CD8-positive, alpha-beta memory T cell (primary cell): ENCODE measurements around the gene PPP1R14C. TPM values are rescaled to one million over a fixed set of nuclear protein-coding genes. Genes with fewer than 3 reads are reported as not detected.
"Not testable (repeated sequence)": the region's sequence is repeated elsewhere in the genome, so short reads cannot be mapped to it uniquely, and the experiment has no call there.

Source experiments
- CTCF ChIA-PET: fragments of 350-600 bp; sonication (Branson Sonifier 250); formaldehyde crosslinking; loops from one replicate; lab custom pipeline; 2021; ENCODE audit warnings: antibody characterized with exemption; lab: Charles Lee
- POLR2A ChIA-PET: fragments of 350-600 bp; sonication (Branson Sonifier 250); formaldehyde crosslinking; loops from one replicate; lab custom pipeline; 2021; ENCODE audit warnings: antibody characterized with exemption; lab: Charles Lee
- DNase-seq, 5 donors: peaks; one replicate each; pipeline versions ENCODE4 v3.0.0 to v3.0.0-alpha.2; 2020 to 2022; ENCODE audit warnings: mixed read lengths in 1 of 5
- H3K27ac ChIP-seq: one replicate; pipeline ENCODE4 v1.7.0; 2013; ENCODE audit warnings: low read depth, mild to moderate bottlenecking, low read length, moderate library complexity
- H3K27me3 ChIP-seq: 2 replicates; pipeline ENCODE4 v1.7.0; 2013; ENCODE audit warnings: low read length, mild to moderate bottlenecking; ENCODE audit not compliant: insufficient read depth, poor library complexity, severe bottlenecking
- H3K36me3 ChIP-seq: 2 replicates; pipeline ENCODE4 v1.7.0; 2013; ENCODE audit warnings: mild to moderate bottlenecking, low read length, moderate library complexity; ENCODE audit not compliant: insufficient read depth
- H3K4me1 ChIP-seq: 2 replicates; pipeline ENCODE4 v1.7.0; 2013; ENCODE audit warnings: mild to moderate bottlenecking, low read length, moderate library complexity; ENCODE audit not compliant: insufficient read depth
- H3K4me3 ChIP-seq: 2 replicates; pipeline ENCODE4 v1.7.0; 2013; ENCODE audit warnings: mild to moderate bottlenecking, low read length
- H3K9me3 ChIP-seq: 2 replicates; pipeline ENCODE4 v1.7.0; 2013; ENCODE audit warnings: mild to moderate bottlenecking, low read length
- H3K27ac Mint-ChIP-seq, 8 donors: one replicate each; pipeline ENCODE4 v1.8.0; 2020 to 2021; ENCODE audit warnings: mixed read lengths in 8 of 8, mild to moderate bottlenecking in 6 of 8, inconsistent platforms in 3 of 8, moderate library complexity in 3 of 8
- H3K27me3 Mint-ChIP-seq, 2 donors: one replicate each; pipeline ENCODE4 v1.8.0; 2020 to 2021; ENCODE audit warnings: mixed read lengths in 2 of 2, mild to moderate bottlenecking in 1 of 2, moderate library complexity in 1 of 2
- H3K36me3 Mint-ChIP-seq, 3 donors: one replicate each; pipeline ENCODE4 v1.8.0; 2020 to 2021; ENCODE audit warnings: mixed read lengths in 3 of 3, inconsistent platforms in 1 of 3, mild to moderate bottlenecking in 1 of 3
- H3K4me1 Mint-ChIP-seq, 3 donors: one replicate each; pipeline ENCODE4 v1.8.0; 2020 to 2021; ENCODE audit warnings: mixed read lengths in 3 of 3, inconsistent platforms in 1 of 3, mild to moderate bottlenecking in 1 of 3
- H3K4me3 Mint-ChIP-seq, 7 donors: one replicate each; pipeline ENCODE4 v1.8.0; 2020 to 2021; ENCODE audit warnings: mixed read lengths in 7 of 7, mild to moderate bottlenecking in 6 of 7, moderate library complexity in 4 of 7, inconsistent platforms in 2 of 7
- H3K9me3 Mint-ChIP-seq, 5 donors: one replicate each; pipeline ENCODE4 v1.8.0; 2020 to 2022; ENCODE audit warnings: mixed read lengths in 5 of 5, mild to moderate bottlenecking in 3 of 5, moderate library complexity in 2 of 5, inconsistent platforms in 1 of 5
- polyA plus RNA-seq: library from polyadenylated mRNA; unstranded; fragments of 300-500 nt; fragmentation: Illumina TruSeq; gene quantifications from one replicate; pipeline ENCODE4 v1.2.3, GENCODE V29; 2021
- total RNA-seq, 2 experiments: library from RNA; stranded (reverse); gene quantifications; one replicate each; pipeline ENCODE4 v1.2.3, GENCODE V29; 2021

PPP1R14C gene
- total and polyA plus RNA-seq, 3 experiments from 2014 or later = 0.76 to 1.6 (median 1.4) TPM

GRCh38 chr6:150183105-150183504 lies 40.3 kb downstream of the PPP1R14C start:
- Mint-ChIP-seq H3K27me3 (peaks cover 5 to 13% of the 10 kb centered on the region in 2 donors), H3K4me1 (peaks cover 0 to 5% (median 0%) of the 10 kb centered on the region in 3 donors), H3K4me3 (no peak overlapping the region), H3K36me3 (no peaks in the 10 kb centered on the region), H3K27ac (no peak overlapping the region), H3K9me3 (peaks cover 0 to 1% (median 0%) of the 10 kb centered on the region in 5 donors)
- DNase-seq = no peak
- POLR2A ChIA-PET = no interaction called here
- CTCF ChIA-PET = no interaction called here
- Histone ChIP-seq H3K9me3 (no peaks in the 10 kb centered on the region), H3K27me3 (no peaks in the 10 kb centered on the region), H3K4me1 (no peaks in the 10 kb centered on the region), H3K36me3 (no peaks in the 10 kb centered on the region), H3K27ac (no peak overlapping the region), H3K4me3 (no peak overlapping the region)

GRCh38 chr6:150183966-150184365 lies 41.1 kb downstream of the PPP1R14C start:
- no peak overlapping the region for H3K27ac ChIP-seq

GRCh38 chr6:150184850-150185731 lies 42.2 kb downstream of the PPP1R14C start:
- Histone ChIP-seq H3K27ac (no peak overlapping the region), H3K27me3 (no peaks in the 10 kb centered on the region), H3K9me3 (no peaks in the 10 kb centered on the region), H3K4me1 (no peaks in the 10 kb centered on the region), H3K36me3 (no peaks in the 10 kb centered on the region), H3K4me3 (no peak overlapping the region)
- Mint-ChIP-seq H3K27me3 (peaks cover 6 to 12% of the 10 kb centered on the region in 2 donors), H3K36me3 (no peaks in the 10 kb centered on the region), H3K4me3 (no peak overlapping the region), H3K9me3 (peaks cover 0 to 1% (median 0%) of the 10 kb centered on the region in 5 donors), H3K4me1 (peaks cover 0 to 5% (median 0%) of the 10 kb centered on the region in 3 donors), H3K27ac (no peak overlapping the region)
- ChIA-PET CTCF (no interaction called here), POLR2A (no interaction called here)
- no peak for DNase-seq

More at GRCh38 chr6:150183966-150184365, 41.1 kb downstream of the PPP1R14C start:
- Mint-ChIP-seq H3K9me3 (peaks cover 0 to 1% (median 0%) of the 10 kb centered on the region in 5 donors), H3K27ac (no peak overlapping the region), H3K36me3 (no peaks in the 10 kb centered on the region), H3K27me3 (peaks cover 5 to 13% of the 10 kb centered on the region in 2 donors), H3K4me1 (peaks cover 0 to 5% (median 0%) of the 10 kb centered on the region in 3 donors), H3K4me3 (no peak overlapping the region)
- ChIA-PET CTCF (no interaction called here), POLR2A (no interaction called here)
- DNase-seq = no peak
- Histone ChIP-seq H3K36me3 (no peaks in the 10 kb centered on the region), H3K9me3 (no peaks in the 10 kb centered on the region), H3K27me3 (no peaks in the 10 kb centered on the region), H3K4me3 (no peak overlapping the region), H3K4me1 (no peaks in the 10 kb centered on the region)

DNA sequence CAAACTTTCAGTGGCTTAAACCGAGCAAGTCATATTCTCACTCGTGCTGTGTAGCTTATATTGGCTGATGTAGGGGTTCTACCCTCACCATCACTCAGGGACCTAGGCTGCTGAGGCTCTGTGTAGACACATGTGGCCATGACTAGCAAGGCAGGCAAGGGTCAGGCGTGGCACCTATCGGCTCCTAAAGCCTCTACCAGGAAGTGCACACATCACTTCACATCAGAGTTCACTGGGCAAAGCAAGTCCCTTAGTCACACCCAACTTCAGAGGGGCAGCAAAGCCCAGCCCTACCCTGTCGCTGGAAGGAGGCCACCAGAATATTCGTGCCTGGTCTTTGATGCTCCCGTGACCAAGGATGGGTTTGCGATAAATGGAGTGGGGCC lies 42.9 kb downstream of the PPP1R14C start:
- ChIA-PET CTCF (no interaction called here), POLR2A (no interaction called here)
- Histone ChIP-seq H3K27me3 (no peaks in the 10 kb centered on the region), H3K9me3 (no peaks in the 10 kb centered on the region), H3K27ac (no peak overlapping the region), H3K36me3 (no peaks in the 10 kb centered on the region), H3K4me3 (no peak overlapping the region), H3K4me1 (no peaks in the 10 kb centered on the region)
- peak overlapping the region in 1 of 8 donors; percentile 36 for H3K27ac Mint-ChIP-seq
- H3K9me3 Mint-ChIP-seq = peaks cover 0 to 1% (median 0%) of the 10 kb centered on the region in 5 donors
- peaks cover 0 to 2% (median 0%) of the 10 kb centered on the region in 3 donors for H3K4me1 Mint-ChIP-seq
- no peaks in the 10 kb centered on the region for H3K36me3 Mint-ChIP-seq
- DNase-seq = no peak
- H3K27me3 Mint-ChIP-seq = peaks cover 6 to 15% of the 10 kb centered on the region in 2 donors
- H3K4me3 Mint-ChIP-seq = no peak overlapping the region

DNA sequence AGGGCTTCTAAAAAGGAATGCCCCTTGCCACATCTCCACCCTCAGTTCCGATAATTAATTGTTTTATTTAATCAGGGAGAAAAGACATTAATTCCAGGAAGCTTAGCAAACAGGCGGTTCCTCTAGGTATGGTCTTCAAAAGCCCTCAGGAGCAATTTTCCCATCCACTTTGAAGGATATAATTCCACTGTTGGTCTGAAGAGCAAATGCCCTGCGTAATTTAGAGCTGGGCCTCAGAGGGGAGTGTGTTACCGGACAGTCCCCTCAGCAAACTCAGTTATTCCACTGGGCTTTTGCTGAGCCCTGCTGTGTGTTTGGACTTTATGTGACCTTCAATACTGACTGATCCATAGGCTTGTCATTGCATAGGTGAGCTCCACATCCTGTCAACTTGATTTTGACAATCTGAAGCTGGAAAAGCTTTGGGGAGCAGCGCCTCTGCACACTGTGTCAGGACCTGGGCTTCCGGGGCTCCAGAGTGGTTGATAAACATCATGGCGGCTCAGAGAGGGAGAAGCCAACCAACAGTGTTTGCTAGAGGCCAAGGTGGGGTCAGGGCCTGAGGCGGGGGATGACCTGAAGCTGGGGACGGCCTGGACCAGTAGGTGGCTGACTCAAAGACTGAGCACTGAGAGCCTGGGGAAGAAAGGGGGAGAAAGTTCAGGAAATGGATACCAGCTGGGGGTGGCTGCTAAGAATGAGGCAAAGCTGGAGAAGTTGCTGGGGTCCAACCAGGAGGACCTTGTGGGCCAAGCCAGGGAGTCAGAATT lies 43.5 kb downstream of the PPP1R14C start:
- H3K4me1 Mint-ChIP-seq = peaks cover 0 to 2% (median 0%) of the 10 kb centered on the region in 3 donors
- Histone ChIP-seq H3K36me3 (no peaks in the 10 kb centered on the region), H3K9me3 (no peaks in the 10 kb centered on the region), H3K4me3 (no peak overlapping the region), H3K4me1 (no peaks in the 10 kb centered on the region), H3K27me3 (no peaks in the 10 kb centered on the region), H3K27ac (no peak overlapping the region)
- no peak overlapping the region for H3K4me3 Mint-ChIP-seq
- no peak for DNase-seq
- no peaks in the 10 kb centered on the region for H3K36me3 Mint-ChIP-seq
- ChIA-PET POLR2A (no interaction called here), CTCF (no interaction called here)
- H3K27ac Mint-ChIP-seq = no peak overlapping the region
- H3K27me3 Mint-ChIP-seq = peaks cover 6 to 21% of the 10 kb centered on the region in 2 donors
- H3K9me3 Mint-ChIP-seq = peaks cover 0 to 1% (median 0%) of the 10 kb centered on the region in 5 donors

- H3K36me3 ChIP-seq, H3K36me3 Mint-ChIP-seq, DNase-seq, CTCF ChIA-PET, H3K9me3 Mint-ChIP-seq, H3K4me1 ChIP-seq, H3K9me3 ChIP-seq, H3K27me3 ChIP-seq, H3K4me1 Mint-ChIP-seq, POLR2A ChIA-PET, H3K4me3 Mint-ChIP-seq, H3K27ac ChIP-seq, H3K27ac Mint-ChIP-seq, H3K4me3 ChIP-seq: not testable (repeated sequence)
- H3K27me3 Mint-ChIP-seq = peaks cover 9 to 25% of the 10 kb centered on the region in 2 donors
Measured at GRCh38 chr6:150187433-150187832, 44.6 kb downstream of the PPP1R14C start.

DNA sequence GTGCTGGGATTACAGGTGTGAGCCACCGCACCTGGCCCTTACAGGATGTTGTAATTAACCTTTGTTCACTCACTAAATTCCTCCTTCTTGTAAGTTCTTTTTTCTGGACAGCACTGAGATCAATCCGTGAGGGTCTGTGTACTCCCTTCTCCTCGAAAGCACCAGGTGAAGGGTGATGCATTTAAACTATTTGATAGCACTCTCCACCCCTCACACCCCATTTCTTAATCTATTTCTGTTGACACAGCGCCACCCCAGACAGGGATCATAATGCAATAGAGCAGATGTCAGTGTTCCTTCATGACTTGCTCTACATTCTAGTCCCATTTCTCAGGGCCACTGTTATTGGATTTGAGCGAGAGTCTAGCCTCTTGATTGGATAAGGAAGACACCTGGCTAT lies 46.3 kb downstream of the PPP1R14C start:
- H3K27me3 Mint-ChIP-seq = peaks cover 12 to 33% of the 10 kb centered on the region in 2 donors
- CTCF ChIA-PET = no interaction called here
- no peak for DNase-seq

DNA sequence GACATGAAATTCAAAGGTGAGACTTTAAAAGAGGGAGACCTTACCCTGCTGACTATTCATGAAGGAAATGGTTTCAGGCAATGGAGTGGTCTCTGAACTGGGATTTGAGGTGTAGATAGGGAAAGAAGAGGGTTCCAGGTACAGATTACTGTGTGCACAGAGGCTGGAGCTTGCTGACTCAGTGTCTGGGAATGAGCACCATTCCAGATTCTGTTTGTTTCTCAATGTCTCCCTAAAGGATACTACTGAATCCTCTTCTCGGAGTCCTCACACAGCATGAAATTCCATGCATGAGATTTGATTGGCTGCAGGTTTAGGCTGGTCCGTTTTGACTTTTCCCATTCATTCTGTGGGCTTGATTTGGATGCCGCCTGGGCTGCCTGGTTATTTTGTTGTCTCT lies 49.0 kb downstream of the PPP1R14C start:
- POLR2A ChIA-PET = no interaction called here
- Mint-ChIP-seq H3K27me3 (peaks cover 7 to 32% of the 10 kb centered on the region in 2 donors), H3K9me3 (no peaks in the 10 kb centered on the region), H3K4me1 (no peaks in the 10 kb centered on the region), H3K27ac (no peak overlapping the region), H3K4me3 (no peak overlapping the region), H3K36me3 (no peaks in the 10 kb centered on the region)
- no peak overlapping the region for H3K27ac ChIP-seq
- no peaks in the 10 kb centered on the region for H3K27me3 ChIP-seq
- H3K36me3 ChIP-seq = no peaks in the 10 kb centered on the region
- CTCF ChIA-PET = no interaction called here
- H3K9me3 ChIP-seq = no peaks in the 10 kb centered on the region
- no peak for DNase-seq
- H3K4me1 ChIP-seq = no peaks in the 10 kb centered on the region
- no peak overlapping the region for H3K4me3 ChIP-seq

More for the DNA sequence above, 46.3 kb downstream of the PPP1R14C start:
- Mint-ChIP-seq H3K4me3 (no peak overlapping the region), H3K27ac (no peak overlapping the region), H3K36me3 (no peaks in the 10 kb centered on the region), H3K4me1 (peaks cover 0 to 2% (median 0%) of the 10 kb centered on the region in 3 donors), H3K9me3 (peaks cover 0 to 1% (median 0%) of the 10 kb centered on the region in 5 donors)
- no peak overlapping the region for H3K27ac ChIP-seq
- H3K36me3 ChIP-seq = no peaks in the 10 kb centered on the region
- no peaks in the 10 kb centered on the region for H3K27me3 ChIP-seq
- no peak overlapping the region for H3K4me3 ChIP-seq
- POLR2A ChIA-PET = no interaction called here
- no peaks in the 10 kb centered on the region for H3K9me3 ChIP-seq
- no peaks in the 10 kb centered on the region for H3K4me1 ChIP-seq
